OCI-M2 (cell line): ENCODE measurements around the gene RAB43.
"Not testable (repeated sequence)": the region's sequence is repeated elsewhere in the genome, so short reads cannot be mapped to it uniquely, and the experiment has no call there.

Source experiments
- DNase-seq: peaks from one replicate; lab custom pipeline; 2025; ENCODE audit not compliant: unreplicated experiment; lab: John Stamatoyannopoulos, UW

RAB43 gene

DNA sequence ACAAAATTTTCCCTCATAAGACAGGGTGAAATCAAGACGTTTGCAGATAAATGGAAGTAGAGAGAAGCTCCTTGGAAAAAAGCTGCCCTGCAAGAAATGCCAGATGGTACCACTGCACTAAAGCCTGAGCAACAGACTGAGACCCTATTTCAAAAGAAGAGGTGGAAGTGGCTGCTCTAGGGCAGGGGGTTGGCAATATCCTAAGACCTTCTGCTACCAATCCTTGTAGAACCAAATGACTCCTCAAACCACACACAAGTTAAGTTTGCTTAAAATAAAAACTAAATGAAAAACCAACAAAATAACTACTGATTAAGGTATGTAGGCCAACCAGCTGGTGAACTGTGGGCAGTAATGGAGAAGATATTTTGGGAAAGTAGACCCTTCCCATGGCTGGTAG lies 21.3 kb downstream of the RAB43 start:
- DNase-seq: no peak

DNA sequence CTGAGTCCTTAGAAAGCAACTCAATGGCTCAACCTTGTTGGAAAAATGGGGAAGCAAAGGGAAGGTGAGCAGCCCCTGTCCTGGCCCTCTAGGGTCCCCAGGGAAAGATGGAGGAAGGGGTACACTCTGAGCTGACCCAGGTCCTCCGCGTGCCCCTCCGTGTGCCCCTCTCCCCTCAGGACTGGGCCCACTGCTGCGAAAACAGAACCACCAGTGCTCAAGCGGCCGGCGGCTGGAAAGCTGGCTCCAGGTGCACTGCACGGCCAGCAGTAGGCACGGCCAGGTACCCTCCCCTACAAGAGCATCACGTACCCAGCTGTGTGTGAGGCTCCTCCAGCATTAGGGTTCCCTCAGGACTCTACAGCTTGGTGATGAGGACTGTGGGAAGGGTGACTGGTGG lies 26.3 kb downstream of the RAB43 start:
- DNase-seq: no peak

DNA sequence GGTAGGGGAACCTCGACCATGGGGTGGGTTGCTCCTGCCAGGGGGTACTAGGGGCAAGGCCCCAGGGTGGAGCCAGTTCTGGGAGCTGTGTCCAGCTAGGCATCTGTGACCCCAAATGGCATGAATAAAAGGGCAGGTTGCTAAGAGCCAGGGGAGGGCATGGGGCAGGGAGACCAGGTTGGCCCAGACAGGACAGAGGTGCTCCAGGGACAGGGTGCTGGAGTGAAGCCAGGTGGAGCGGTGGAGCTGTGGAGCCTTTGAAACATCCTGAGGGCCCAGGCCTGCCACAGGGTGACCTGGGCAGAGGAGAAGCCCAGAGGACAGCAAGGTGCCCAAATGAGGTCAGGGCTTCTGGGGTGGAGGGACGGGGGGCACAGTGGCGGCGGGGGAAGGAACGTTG lies 33.3 kb downstream of the RAB43 start:
- not testable (repeated sequence) for DNase-seq

- DNase-seq: not testable (repeated sequence)
These were observed 33.7 kb downstream of the RAB43 start for GRCh38 chr3:129087904-129088303.

- DNase-seq: no peak
These were observed 34.4 kb downstream of the RAB43 start for GRCh38 chr3:129087138-129087702.

DNA sequence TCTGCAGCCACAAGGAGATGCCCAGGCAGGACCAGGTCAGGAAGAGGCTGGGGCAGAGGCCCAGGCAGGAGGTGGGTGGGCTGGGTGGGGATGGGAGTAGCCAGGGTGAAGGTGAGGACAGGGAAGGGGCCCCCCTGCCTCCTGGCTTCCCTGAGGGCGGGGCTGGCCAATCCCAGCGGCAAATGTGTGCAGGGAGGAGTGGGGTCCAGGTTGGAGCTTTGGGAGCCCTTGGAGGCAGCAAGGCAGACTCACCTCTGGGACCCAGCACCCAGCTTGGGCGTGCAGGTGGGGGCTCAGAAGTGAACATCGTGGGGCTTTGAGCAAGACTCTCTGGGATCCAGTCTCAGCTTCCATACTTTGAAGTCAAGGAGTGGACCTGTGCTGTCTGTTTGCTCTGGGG lies 35.8 kb downstream of the RAB43 start:
- DNase-seq: no peak

DNA sequence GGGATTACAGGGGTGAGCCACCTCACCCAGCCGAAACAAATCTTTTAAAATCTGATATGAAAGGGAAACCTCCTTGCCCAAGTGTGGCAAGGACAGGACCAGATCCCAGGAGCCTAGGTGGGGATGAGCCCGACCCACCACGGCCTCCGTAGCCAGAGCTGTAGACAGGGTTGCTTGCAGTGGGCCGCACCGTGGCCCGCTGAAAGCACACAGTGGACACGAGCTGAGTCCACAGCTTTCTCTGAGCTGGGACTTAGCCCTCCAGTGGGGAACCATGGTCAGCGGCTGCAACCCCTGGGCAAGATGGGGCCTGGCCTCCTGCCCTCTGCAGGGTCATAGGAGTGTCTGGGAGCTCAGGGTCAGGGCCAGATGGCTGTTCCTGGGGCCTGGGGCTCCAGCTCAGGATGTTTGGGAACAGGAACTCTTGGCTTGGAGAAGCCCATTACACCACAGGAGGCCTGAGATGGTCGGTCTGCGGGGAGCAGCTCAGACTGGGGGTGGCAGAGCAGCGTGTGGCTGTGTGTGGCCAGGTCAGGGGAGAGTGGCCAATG lies 36.4 kb downstream of the RAB43 start:
- DNase-seq: no peak

DNA sequence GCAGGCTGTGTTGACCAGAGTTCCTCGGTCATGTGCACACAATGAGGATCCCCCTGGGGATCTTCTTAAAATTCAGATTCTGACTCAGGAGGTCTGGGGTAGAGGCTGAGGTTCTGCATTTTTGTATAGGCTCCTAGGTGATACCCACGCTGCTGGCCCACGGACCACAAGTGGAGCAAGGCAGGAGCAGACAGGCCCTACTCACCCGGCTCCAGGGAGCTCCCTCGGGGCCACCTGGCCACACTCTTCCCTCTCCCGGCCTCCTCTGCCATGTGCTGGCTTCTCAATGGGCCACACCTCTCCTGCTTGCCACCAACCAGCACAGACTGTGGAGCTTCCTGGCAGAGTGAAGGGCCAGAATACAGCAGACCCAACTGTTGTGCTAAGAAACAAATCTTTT lies 37.1 kb downstream of the RAB43 start:
- DNase-seq: no peak

DNA sequence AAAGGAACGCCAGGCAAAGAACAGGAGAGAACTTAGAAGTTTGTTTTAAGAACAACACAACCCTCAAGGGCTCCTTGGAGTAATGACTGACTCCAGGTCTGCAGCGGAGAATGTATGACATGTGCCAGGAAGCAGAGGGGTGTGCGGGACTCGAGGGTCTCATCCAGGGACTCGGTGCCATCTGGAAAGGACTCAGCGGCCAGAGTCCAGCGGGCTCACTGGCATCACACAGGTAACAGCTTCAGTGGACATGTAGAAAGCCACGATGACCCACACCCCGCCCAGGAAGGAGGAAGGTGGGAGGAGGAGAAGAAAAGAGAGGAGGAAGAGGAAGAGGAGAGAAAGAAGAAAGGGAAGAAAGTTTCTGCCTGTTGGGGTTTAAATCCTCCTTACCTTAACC lies 39.6 kb downstream of the RAB43 start:
- DNase-seq: no peak

DNA sequence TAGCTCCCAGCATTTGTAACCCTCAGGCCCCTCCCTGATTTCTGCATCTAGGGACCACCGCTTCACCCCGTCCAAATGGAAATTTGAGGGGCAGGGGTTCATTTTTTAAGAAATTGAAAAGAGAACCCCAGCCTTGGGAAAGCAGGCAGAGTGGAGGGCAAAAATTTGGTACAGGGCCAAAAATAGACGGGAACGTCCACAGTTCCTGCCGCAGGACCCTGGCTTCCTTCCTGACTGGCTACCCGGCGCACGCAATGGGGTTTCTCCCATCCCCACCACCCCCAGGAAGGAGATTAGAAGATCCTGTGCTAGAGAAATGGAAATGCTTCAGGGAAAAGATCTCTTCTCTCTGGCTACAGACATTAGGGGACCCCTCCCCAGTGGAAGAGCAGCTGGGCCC lies 40.1 kb downstream of the RAB43 start:
- DNase-seq: no peak

GRCh38 chr3:129078510-129078909 lies 43.1 kb downstream of the RAB43 start:
- DNase-seq: no peak

GRCh38 chr3:129077222-129077621 lies 44.4 kb downstream of the RAB43 start:
- no peak for DNase-seq

GRCh38 chr3:129070086-129070885 lies 51.3 kb downstream of the RAB43 start:
- DNase-seq: no peak

GRCh38 chr3:129069313-129070085 lies 52.1 kb downstream of the RAB43 start:
- DNase-seq: not testable (repeated sequence)

GRCh38 chr3:129068291-129068886 lies 53.2 kb downstream of the RAB43 start:
- DNase-seq: peak; percentile 28

- DNase-seq: not testable (repeated sequence)
These were observed 53.9 kb downstream of the RAB43 start for GRCh38 chr3:129067719-129068118.

DNA sequence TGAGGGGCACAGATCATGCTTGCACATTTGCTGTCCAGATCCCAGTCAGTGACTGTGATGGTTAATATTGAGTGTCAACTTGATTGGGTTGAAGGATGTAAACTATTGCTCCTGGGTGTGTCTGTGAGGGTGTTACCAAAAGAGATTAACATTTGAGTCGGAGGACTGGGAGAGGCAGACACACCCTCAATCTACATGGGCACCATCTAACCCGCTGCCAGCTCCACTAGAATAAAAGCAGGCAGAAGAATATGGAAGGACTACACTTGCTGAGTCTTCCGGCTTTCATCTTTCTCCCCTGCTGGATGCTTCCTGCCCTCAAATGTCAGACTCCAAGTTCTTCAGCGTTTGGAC lies 55.9 kb downstream of the RAB43 start:
- DNase-seq: no peak

- no peak for DNase-seq
These were observed 56.4 kb downstream of the RAB43 start for GRCh38 chr3:129065016-129065719.

DNA sequence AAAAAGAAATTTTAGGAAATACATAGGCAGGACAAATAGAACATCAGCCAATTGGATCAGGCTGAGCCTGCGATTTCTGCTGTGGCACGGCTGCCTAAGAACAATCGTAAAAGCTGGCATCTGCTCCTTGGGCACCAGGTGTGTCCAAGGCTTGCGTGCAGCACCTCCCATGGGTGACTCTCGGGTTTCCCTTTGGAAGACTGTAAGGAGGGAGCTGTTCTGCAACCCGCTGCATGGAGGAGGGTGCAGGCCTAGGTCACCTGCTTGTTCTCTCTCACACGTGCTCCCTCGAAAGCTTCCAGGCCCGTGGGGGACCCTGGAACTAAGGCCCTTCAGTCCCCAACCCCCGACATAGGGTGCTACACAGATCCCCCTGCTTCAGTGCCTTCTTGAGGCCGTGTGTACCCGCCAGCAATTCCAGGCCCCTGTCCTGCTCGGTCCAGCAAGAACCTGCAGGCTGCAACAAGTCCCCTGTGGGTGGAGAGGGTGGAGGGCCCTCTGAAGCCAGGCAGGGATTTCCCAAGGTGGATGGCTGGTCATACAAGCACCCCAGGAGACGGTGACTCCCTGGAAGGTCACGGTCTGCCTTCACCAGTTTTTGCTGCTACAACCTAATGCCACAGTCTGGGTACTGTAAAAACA lies 57.6 kb downstream of the RAB43 start:
- no peak for DNase-seq

DNA sequence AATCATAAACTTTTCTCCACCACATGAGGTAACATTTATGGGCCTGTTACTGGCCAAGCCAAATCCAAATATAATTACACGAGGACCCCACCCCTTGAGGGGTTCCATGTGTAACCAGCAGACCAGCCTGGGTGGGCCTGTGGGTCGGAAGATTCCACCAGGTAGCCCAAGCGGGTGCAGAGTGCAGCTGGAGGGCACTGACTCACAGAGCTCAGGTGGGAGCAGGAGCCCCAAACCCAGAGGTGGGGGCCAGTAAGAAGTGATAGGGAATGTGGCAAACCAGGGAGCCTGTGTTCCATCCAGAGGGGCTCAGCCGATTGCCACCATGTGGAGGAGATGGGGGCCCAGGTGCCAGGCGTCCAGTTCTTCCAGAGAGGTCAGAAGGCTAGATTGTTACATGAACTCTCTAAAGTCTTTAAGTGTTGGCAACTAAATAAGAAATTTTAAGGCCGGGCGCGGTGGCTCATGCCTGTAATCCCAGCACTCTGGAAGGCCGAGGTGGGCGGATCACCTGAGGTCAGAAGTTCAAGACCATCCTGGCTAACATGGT lies 58.4 kb downstream of the RAB43 start:
- no peak for DNase-seq
